T-helper 2 cell (primary cell): Measurements from ENCODE around the gene UBAC2.
"Not testable (repeated sequence)": the region's sequence is repeated elsewhere in the genome, so short reads cannot be mapped to it uniquely, and the experiment has no call there.

Experiments
- DNase-seq, 5 experiments: peaks; one replicate each; pipeline versions ENCODE4 v3.0.0 to v3.0.0-alpha.2; 2012 to 2022

The UBAC2 gene

GRCh38 chr13:99190147-99190985 is 10.3 kb upstream of the UBAC2 start:
- DNase-seq, result no peak

GRCh38 chr13:99191336-99191899 is 9.2 kb upstream of the UBAC2 start:
- no peak for DNase-seq

GRCh38 chr13:99191900-99192399 is 8.7 kb upstream of the UBAC2 start:
- DNase-seq, result no peak

- DNase-seq, result no peak
Observed at GRCh38 chr13:99192480-99192879, 8.2 kb upstream of the UBAC2 start.

- DNase-seq, result no peak
Observed at GRCh38 chr13:99193152-99193551, 7.5 kb upstream of the UBAC2 start.

GRCh38 chr13:99196466-99197116 is 4.1 kb upstream of the UBAC2 start:
- peak in 1 of 5 experiments; percentile 62 for DNase-seq

- no peak for DNase-seq
Observed at GRCh38 chr13:99197117-99197651, 3.5 kb upstream of the UBAC2 start.

GRCh38 chr13:99199541-99200431 is 868 bp upstream of the UBAC2 start:
- peak in 1 of 5 experiments; percentile 15 for DNase-seq

GRCh38 chr13:99203601-99204579 is 3.2 kb downstream of the UBAC2 start:
- DNase-seq, result peak in 1 of 5 experiments; percentile 42

GRCh38 chr13:99205621-99206220 is 5.1 kb downstream of the UBAC2 start:
- no peak for DNase-seq

GRCh38 chr13:99206226-99206625 is 5.6 kb downstream of the UBAC2 start:
- DNase-seq, result no peak

GRCh38 chr13:99206873-99207272 is 6.2 kb downstream of the UBAC2 start:
- no peak for DNase-seq

- no peak for DNase-seq
Observed at GRCh38 chr13:99207511-99207910, 6.9 kb downstream of the UBAC2 start.

- no peak for DNase-seq
Observed at GRCh38 chr13:99208185-99208584, 7.5 kb downstream of the UBAC2 start.

- no peak for DNase-seq
Observed at GRCh38 chr13:99208845-99209527, 8.3 kb downstream of the UBAC2 start.

- not testable (repeated sequence) for DNase-seq
Observed at GRCh38 chr13:99210627-99211026, 10.0 kb downstream of the UBAC2 start.

GRCh38 chr13:99211421-99212035 is 10.9 kb downstream of the UBAC2 start:
- DNase-seq, result no peak

- DNase-seq, result peak in 3 of 5 experiments; percentile 25 to 58 (median 39)
Observed at GRCh38 chr13:99214232-99214631, 13.6 kb downstream of the UBAC2 start.

- DNase-seq, result no peak
Observed at GRCh38 chr13:99214731-99215130, 14.1 kb downstream of the UBAC2 start.
